Endothelial cell of umbilical vein (primary cell): ENCODE measurements around the gene LTO1. TPM values are rescaled to one million over a fixed set of nuclear protein-coding genes. Genes with fewer than 3 reads are reported as not detected.

Experiments
- BruUV-seq: library from RNA; stranded (reverse); fragments of 400-500 nt; replicated peaks from 2 replicates; lab custom pipeline; 2021; lab: Mats Ljungman, UMichigan
- CTCF ChIA-PET: fragments of 300-600, 350-600 bp; sonication (Branson Sonifier 250); formaldehyde crosslinking; loops from one replicate; lab custom pipeline; 2021; ENCODE audit warnings: antibody characterized with exemption, inconsistent platforms; lab: Charles Lee
- POLR2A ChIA-PET: fragments of 300-600, 350-600 bp; sonication (Branson Sonifier 250); formaldehyde crosslinking; loops from one replicate; lab custom pipeline; 2021; ENCODE audit warnings: antibody characterized with exemption, inconsistent platforms; lab: Charles Lee
- DNase-seq: peaks from one replicate; pipeline ENCODE4 v3.0.0-alpha.2; 2011; ENCODE audit warnings: low read depth, low spot score
- FAIRE-seq: peaks from 2 replicates; lab custom pipeline; 2011; peaks lifted over from hg19 to GRCh38; lab: Jason Lieb, UNC
- H2AFZ ChIP-seq: 2 replicates; pipeline ENCODE4 v1.6.0; 2012; ENCODE audit warnings: low read depth, low read length, control low read depth, inconsistent platforms
- H3K27ac ChIP-seq: 2 replicates; pipeline ENCODE4 v1.5.1; 2011; ENCODE audit warnings: low read depth, mild to moderate bottlenecking, control low read depth, low read length, moderate library complexity; ENCODE audit not compliant: insufficient read depth
- H3K27me3 ChIP-seq, 2 experiments: 2 replicates each; pipeline versions ENCODE4 v1.6.0 to v1.6.1; 2011; ENCODE audit warnings: low read length in 2 of 2, mixed read lengths in 1 of 2; ENCODE audit not compliant: control insufficient read depth in 2 of 2, insufficient read depth in 2 of 2
- H3K36me3 ChIP-seq, 2 experiments: 2 replicates in 1 of 2; 3 replicates in 1 of 2; pipeline ENCODE4 v1.5.1; 2011; ENCODE audit warnings: low read length in 2 of 2, mild to moderate bottlenecking in 1 of 2, moderate library complexity in 1 of 2; ENCODE audit not compliant: control insufficient read depth in 2 of 2, insufficient read depth in 2 of 2; ENCODE audit errors: extremely low read depth in 1 of 2
- H3K4me1 ChIP-seq: 3 replicates; pipeline ENCODE4 v1.5.1; 2011; ENCODE audit warnings: mild to moderate bottlenecking, low read length; ENCODE audit not compliant: control insufficient read depth, insufficient read depth; ENCODE audit errors: extremely low read depth
- H3K4me2 ChIP-seq: 2 replicates; pipeline ENCODE4 v1.6.1; 2011; ENCODE audit warnings: low read length, control low read depth, mixed read lengths; ENCODE audit not compliant: insufficient read depth
- H3K4me3 ChIP-seq, 3 experiments: fragments of 200-600 bp in 1 of 3; sonication (generic), shearing (Covaris generic) in 1 of 3; replicated peaks in 1 of 3; 2 replicates each; pipeline ENCODE4 v1.5.1; 2011 to 2016; ENCODE audit warnings: control low read depth in 3 of 3, low read length in 3 of 3, mild to moderate bottlenecking in 2 of 3, inconsistent platforms in 1 of 3, low read depth in 1 of 3, moderate library complexity in 1 of 3; ENCODE audit not compliant: insufficient read depth in 1 of 3
- H3K79me2 ChIP-seq: 2 replicates; pipeline ENCODE4 v1.6.0; 2012; ENCODE audit warnings: low read length, inconsistent platforms; ENCODE audit not compliant: control insufficient read depth, insufficient read depth
- H3K9ac ChIP-seq: replicated peaks from 2 replicates; pipeline ENCODE3; 2011; ENCODE audit warnings: low read length, control low read depth; ENCODE audit not compliant: insufficient read depth; ENCODE audit errors: extremely low read depth
- H3K9me1 ChIP-seq: replicated peaks from 3 replicates; pipeline ENCODE4 v1.6.0; 2011; ENCODE audit warnings: mild to moderate bottlenecking, low read length; ENCODE audit not compliant: control insufficient read depth, insufficient read depth; ENCODE audit errors: extremely low read depth
- H3K9me3 ChIP-seq: replicated peaks from 2 replicates; pipeline ENCODE4 v1.5.1; 2012; ENCODE audit warnings: low read length, inconsistent platforms; ENCODE audit not compliant: control insufficient read depth, insufficient read depth
- H4K20me1 ChIP-seq: replicated peaks from 2 replicates; pipeline ENCODE3; 2011; ENCODE audit warnings: mild to moderate bottlenecking, low read length; ENCODE audit not compliant: control insufficient read depth, insufficient read depth; ENCODE audit errors: extremely low read depth
- CTCF ChIP-seq, 2 donors: IDR thresholded peaks; 1 replicate in 1 of 2; 2 replicates in 1 of 2; pipeline ENCODE4 v1.5.1; 2011; ENCODE audit warnings: low read length in 2 of 2, mild to moderate bottlenecking in 2 of 2, moderate library complexity in 2 of 2, control low read depth in 1 of 2, inconsistent platforms in 1 of 2, low read depth in 1 of 2; ENCODE audit not compliant: insufficient read depth in 1 of 2; ENCODE audit errors: extremely low read depth in 1 of 2
- EZH2 ChIP-seq: IDR thresholded peaks from 2 replicates; pipeline ENCODE4 v1.6.1; 2012; ENCODE audit warnings: borderline replicate concordance, low read depth, mild to moderate bottlenecking, moderate library complexity, low read length, inconsistent platforms; ENCODE audit not compliant: severe bottlenecking
- FOS ChIP-seq: IDR thresholded peaks from 2 replicates; pipeline ENCODE4 v1.6.1; 2011; ENCODE audit warnings: mild to moderate bottlenecking, low read length, moderate library complexity, borderline replicate concordance; ENCODE audit not compliant: insufficient read depth
- GATA2 ChIP-seq: IDR thresholded peaks from 2 replicates; pipeline ENCODE4 v1.7.0; 2011; ENCODE audit warnings: low read depth, mild to moderate bottlenecking, moderate library complexity, mixed read lengths, low read length; ENCODE audit not compliant: insufficient read length, insufficient read depth
- JUN ChIP-seq: IDR thresholded peaks from 2 replicates; pipeline ENCODE4 v1.6.1; 2011; ENCODE audit warnings: borderline replicate concordance, low read depth; ENCODE audit not compliant: insufficient read length, insufficient read depth
- MAX ChIP-seq: IDR thresholded peaks from 2 replicates; pipeline ENCODE4 v1.6.1; 2011; ENCODE audit not compliant: insufficient read depth, insufficient read length
- MYC ChIP-seq: IDR thresholded peaks from one replicate; pipeline ENCODE4 v1.6.1; 2011; ENCODE audit warnings: mild to moderate bottlenecking, low read depth, low read length
- POLR2A ChIP-seq: IDR thresholded peaks from 2 replicates; pipeline ENCODE4 v1.6.1; 2012; ENCODE audit warnings: low read depth, mild to moderate bottlenecking, control low read depth, low read length
- POLR2AphosphoS5 ChIP-seq: IDR thresholded peaks from 2 replicates; pipeline ENCODE4 v1.6.1; 2012; ENCODE audit warnings: low read depth, mild to moderate bottlenecking, control low read depth, low read length, moderate library complexity; ENCODE audit not compliant: insufficient read depth
- dilution Hi-C: fragments of 300-500 bp; cut with MboI; formaldehyde crosslinking; loops from one replicate; pipeline ENCODE4 v1.15.0; 2019; ENCODE audit warnings: low sequenced_read_pairs; ENCODE audit not compliant: extremely low pct_ligation_motif_present
- intact Hi-C: fragments of 100-400 bp; cut with micrococcal nuclease; formaldehyde crosslinking; loops from one replicate; pipeline ENCODE4 v1.10.0; 2022
- polyA plus RNA-seq, 4 experiments: library from polyadenylated mRNA; depleted of rRNA in 3 of 4; stranded (reverse) in 3 of 4; unstranded in 1 of 4; fragments of >200 nt; gene quantifications; 2 replicates each; pipeline versions ENCODE4 v1.2.1 to v1.2.3, GENCODE V29; 2011 to 2012; ENCODE audit warnings: missing spikeins in 1 of 4
- total RNA-seq: library from RNA; stranded (reverse); gene quantifications from 2 replicates; pipeline ENCODE4 v1.2.3, GENCODE V29; 2021

The LTO1 gene
- total and polyA plus RNA-seq, 2 donors (not counting 3 experiments of a cell fraction or from before 2014, with no cell fraction given): 26.8 to 30.9 TPM

- H3K9me1 ChIP-seq: no peaks in the 10 kb centered on the region
- no peaks in the 10 kb centered on the region for H4K20me1 ChIP-seq
- no TSS peak for BruUV-seq
- no peak for FAIRE-seq
- no peaks in the 10 kb centered on the region for H3K79me2 ChIP-seq
- H3K4me3 ChIP-seq: no peak overlapping the region
- ChIA-PET POLR2A (no interaction called here), CTCF (no interaction called here)
- no peak overlapping the region for H3K9ac ChIP-seq
- H3K27ac ChIP-seq: no peak overlapping the region
- no peaks in the 10 kb centered on the region for H3K27me3 ChIP-seq
- dilution Hi-C loops (no loop called here), intact Hi-C loops (no loop called here)
- TF ChIP-seq EZH2: no peak
- TF ChIP-seq MYC: no peak
- no peak for TF ChIP-seq GATA2
- no peak for TF ChIP-seq FOS
- TF ChIP-seq CTCF (IDR thresholded peaks at IDR 0.05; ENCODE audit: extremely low read depth in 1 of 2, insufficient read depth in 1 of 2, low read depth in 1 of 2, low read length in 2 of 2): no peak
- no peak for TF ChIP-seq POLR2A
- TF ChIP-seq POLR2AphosphoS5: no peak
- TF ChIP-seq JUN: no peak
- TF ChIP-seq MAX: no peak
- H3K36me3 ChIP-seq: no peaks in the 10 kb centered on the region
- no peak for DNase-seq
- no peak overlapping the region for H3K4me2 ChIP-seq
- no peaks in the 10 kb centered on the region for H3K9me3 ChIP-seq
- no peak overlapping the region for H2AFZ ChIP-seq
- peaks cover 9% of the 10 kb centered on the region for H3K4me1 ChIP-seq
These were observed 42.3 kb downstream of the LTO1 start for GRCh38 chr11:69632900-69633299.
